Neuronal stem cell (in vitro differentiated cells): Measurements from ENCODE around the gene ARL2.
"Not testable (repeated sequence)": the region's sequence is repeated elsewhere in the genome, so short reads cannot be mapped to it uniquely, and the experiment has no call there.

ENCODE experiments used
- DNase-seq: peaks from one replicate; pipeline ENCODE4 v3.0.0-alpha.2; 2013; ENCODE audit warnings: low spot score
- H2AFZ ChIP-seq: one replicate; pipeline ENCODE4 v1.6.1; 2013; ENCODE audit warnings: mild to moderate bottlenecking, low read length, inconsistent platforms
- H2AK5ac ChIP-seq: 2 replicates; pipeline ENCODE4 v1.6.1; 2013; ENCODE audit warnings: low read depth, mild to moderate bottlenecking, inconsistent platforms, low read length, moderate library complexity, mixed read lengths
- H2BK120ac ChIP-seq: 2 replicates; pipeline ENCODE4 v1.6.1; 2013; ENCODE audit warnings: low read depth, mild to moderate bottlenecking, inconsistent platforms, low read length, moderate library complexity, mixed read lengths
- H2BK12ac ChIP-seq: one replicate; pipeline ENCODE4 v1.6.1; 2013; ENCODE audit warnings: low read length, inconsistent platforms
- H2BK15ac ChIP-seq: 2 replicates; pipeline ENCODE4 v1.6.1; 2013; ENCODE audit warnings: mild to moderate bottlenecking, low read length, inconsistent platforms, mixed read lengths
- H2BK5ac ChIP-seq: one replicate; pipeline ENCODE4 v1.6.1; 2013; ENCODE audit warnings: inconsistent platforms, mild to moderate bottlenecking, low read length, moderate library complexity
- H3K14ac ChIP-seq: one replicate; pipeline ENCODE4 v1.6.1; 2013; ENCODE audit warnings: low read length, inconsistent platforms
- H3K18ac ChIP-seq: 2 replicates; pipeline ENCODE4 v1.6.1; 2013; ENCODE audit warnings: low read length, inconsistent platforms
- H3K23ac ChIP-seq: 2 replicates; pipeline ENCODE4 v1.6.1; 2013; ENCODE audit warnings: low read depth, mild to moderate bottlenecking, mixed read lengths, low read length, inconsistent platforms; ENCODE audit not compliant: poor library complexity
- H3K27ac ChIP-seq: replicated peaks from 3 replicates; pipeline ENCODE4 v1.5.1; 2013; ENCODE audit warnings: low read length, inconsistent platforms
- H3K27me3 ChIP-seq, 3 experiments: 2 replicates each; pipeline ENCODE4 v1.6.1; 2013; ENCODE audit warnings: low read length in 3 of 3, mild to moderate bottlenecking in 2 of 3, inconsistent platforms in 1 of 3, low read depth in 1 of 3, mixed read lengths in 1 of 3, moderate library complexity in 1 of 3; ENCODE audit not compliant: control insufficient read depth in 3 of 3, insufficient read depth in 3 of 3
- H3K36me3 ChIP-seq, 2 donors: replicated peaks in 1 of 2; 2 replicates each; pipeline ENCODE4 v1.6.1; 2013; ENCODE audit warnings: low read length in 2 of 2; ENCODE audit not compliant: control insufficient read depth in 2 of 2, insufficient read depth in 2 of 2
- H3K4ac ChIP-seq: 2 replicates; pipeline ENCODE4 v1.6.1; 2013; ENCODE audit warnings: inconsistent platforms, mild to moderate bottlenecking, low read length, moderate library complexity
- H3K4me1 ChIP-seq, 2 donors: 1 replicate in 1 of 2; 2 replicates in 1 of 2; pipeline ENCODE4 v1.6.1; 2013; ENCODE audit warnings: low read length in 2 of 2, low read depth in 1 of 2; ENCODE audit not compliant: control insufficient read depth in 2 of 2, insufficient read depth in 1 of 2
- H3K4me2 ChIP-seq: one replicate; pipeline ENCODE4 v1.6.1; 2013; ENCODE audit warnings: mild to moderate bottlenecking, low read length, inconsistent platforms; ENCODE audit not compliant: insufficient read depth, poor library complexity, severe bottlenecking
- H3K4me3 ChIP-seq, 2 donors: 2 replicates each; pipeline ENCODE4 v1.5.1; 2013; ENCODE audit warnings: low read length in 2 of 2, mild to moderate bottlenecking in 2 of 2, inconsistent platforms in 1 of 2, moderate library complexity in 1 of 2
- H3K79me1 ChIP-seq: one replicate; pipeline ENCODE4 v1.6.1; 2013; ENCODE audit warnings: low read depth, mild to moderate bottlenecking, inconsistent platforms, low read length, moderate library complexity
- H3K9ac ChIP-seq: one replicate; pipeline ENCODE4 v1.6.1; 2013; ENCODE audit warnings: mild to moderate bottlenecking, low read depth, low read length, inconsistent platforms; ENCODE audit not compliant: poor library complexity
- H3K9me3 ChIP-seq, 2 donors: replicated peaks in 1 of 2; 2 replicates each; pipeline versions ENCODE3 to v1.6.1; 2013; ENCODE audit warnings: low read length in 2 of 2, mild to moderate bottlenecking in 2 of 2, inconsistent platforms in 1 of 2, low read depth in 1 of 2, mixed read lengths in 1 of 2, moderate library complexity in 1 of 2; ENCODE audit not compliant: control insufficient read depth in 2 of 2, insufficient read depth in 1 of 2
- H4K8ac ChIP-seq: one replicate; pipeline ENCODE4 v1.6.1; 2013; ENCODE audit warnings: low read depth, mild to moderate bottlenecking, inconsistent platforms, low read length, moderate library complexity
- H4K91ac ChIP-seq: one replicate; pipeline ENCODE4 v1.6.1; 2013; ENCODE audit warnings: low read length, low read depth, mild to moderate bottlenecking, inconsistent platforms; ENCODE audit not compliant: poor library complexity
- WGBS, 2 donors: extraction: QIAGEN DNeasy Blood & Tissue Kit; methylation state at CpG; one replicate each; pipeline ENCODE4 v1.1.7; 2013; ENCODE audit warnings: missing lambda C conversion rate in 2 of 2, mixed read lengths in 1 of 2; ENCODE audit not compliant: insufficient read length in 2 of 2, insufficient replicate concordance in 1 of 2; ENCODE audit errors: extremely low coverage in 2 of 2; 5-methylcytosine and 5-hydroxymethylcytosine counted together

Gene ARL2

GRCh38 chr11:64971421-64972233 lies 42.3 kb upstream of the ARL2 start, which contains the start of gene MAJIN:
Gene MAJIN, minus strand, starts transcription at chr11:64972108. Its CDS starts 12,703 bp downstream, at chr11:64959405.
- no peak within 1 kb of the TSS for H2BK5ac ChIP-seq
- H3K14ac ChIP-seq, result peak within 1 kb of the TSS; percentile 38
- peak within 1 kb of the TSS; percentile 49 for H2AFZ ChIP-seq
- no peak within 1 kb of the TSS for H4K91ac ChIP-seq
- H3K4me2 ChIP-seq, result peak within 1 kb of the TSS; percentile 37
- H3K79me1 ChIP-seq, result no peaks in the 10 kb centered on the region
- H2BK15ac ChIP-seq, result no peak within 1 kb of the TSS
- no CpG with 5 or more reads among the region's 69 CpGs for WGBS, 2 donors
- no peak within 1 kb of the TSS for H2BK120ac ChIP-seq
- no peak within 1 kb of the TSS for H3K27ac ChIP-seq
- DNase-seq, result peak; percentile 21
- no peaks in the 10 kb centered on the region for H3K36me3 ChIP-seq
- peak within 1 kb of the TSS; percentile 76 for H3K18ac ChIP-seq
- H3K9ac ChIP-seq, result no peak within 1 kb of the TSS
- H2BK12ac ChIP-seq, result no peak within 1 kb of the TSS
- H2AK5ac ChIP-seq, result peak within 1 kb of the TSS; percentile 83
- H3K4me3 ChIP-seq, result no peak within 1 kb of the TSS
- peaks cover 0 to 6% (median 5%) of the 10 kb centered on the region in 3 experiments for H3K27me3 ChIP-seq
- H3K4ac ChIP-seq, result no peak within 1 kb of the TSS
- H4K8ac ChIP-seq, result peak within 1 kb of the TSS; percentile 43
- peak within 1 kb of the TSS; percentile 55 for H3K23ac ChIP-seq
- no peaks in the 10 kb centered on the region for H3K4me1 ChIP-seq
- peaks cover 0 to 4% of the 10 kb centered on the region in 2 donors for H3K9me3 ChIP-seq

DNA sequence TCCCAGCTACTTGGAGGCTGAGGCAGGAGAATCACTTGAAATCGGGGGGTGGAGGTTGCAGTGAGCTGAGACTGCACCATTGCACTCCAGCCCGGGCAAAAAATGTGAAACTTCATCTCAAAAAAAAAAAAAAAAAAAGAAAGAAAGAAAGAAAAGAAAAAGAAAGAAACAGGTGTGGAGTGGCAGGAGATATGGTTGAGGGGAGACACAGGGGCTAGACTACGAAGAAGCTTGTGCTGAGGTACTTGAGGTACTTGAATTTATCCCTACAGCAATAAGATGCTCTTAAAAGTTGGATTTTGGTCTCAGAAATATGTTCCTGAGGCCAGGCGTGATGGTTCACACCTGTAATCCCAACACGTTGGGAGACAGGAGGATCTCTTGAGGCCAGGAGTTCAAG lies 39.8 kb upstream of the ARL2 start:
- no CpG with 5 or more reads among the region's 5 CpGs for WGBS, 2 donors
- Histone ChIP-seq H2BK5ac (no peak overlapping the region), H3K4me1 (no peaks in the 10 kb centered on the region), H2BK120ac (no peak overlapping the region), H2AFZ (no peak overlapping the region), H3K9ac (no peak overlapping the region), H4K8ac (no peak overlapping the region), H2AK5ac (no peak overlapping the region), H3K79me1 (no peaks in the 10 kb centered on the region), H4K91ac (no peak overlapping the region), H3K18ac (no peak overlapping the region), H3K14ac (no peak overlapping the region), H2BK15ac (no peak overlapping the region), H3K27me3 (peaks cover 0 to 6% (median 5%) of the 10 kb centered on the region in 3 experiments), H3K4ac (no peak overlapping the region), H3K36me3 (no peaks in the 10 kb centered on the region), H3K27ac (no peak overlapping the region), H3K4me3 (no peak overlapping the region), H2BK12ac (no peak overlapping the region), H3K23ac (no peak overlapping the region), H3K4me2 (no peak overlapping the region), H3K9me3 (peaks cover 0 to 4% of the 10 kb centered on the region in 2 donors)
- no peak for DNase-seq

DNA sequence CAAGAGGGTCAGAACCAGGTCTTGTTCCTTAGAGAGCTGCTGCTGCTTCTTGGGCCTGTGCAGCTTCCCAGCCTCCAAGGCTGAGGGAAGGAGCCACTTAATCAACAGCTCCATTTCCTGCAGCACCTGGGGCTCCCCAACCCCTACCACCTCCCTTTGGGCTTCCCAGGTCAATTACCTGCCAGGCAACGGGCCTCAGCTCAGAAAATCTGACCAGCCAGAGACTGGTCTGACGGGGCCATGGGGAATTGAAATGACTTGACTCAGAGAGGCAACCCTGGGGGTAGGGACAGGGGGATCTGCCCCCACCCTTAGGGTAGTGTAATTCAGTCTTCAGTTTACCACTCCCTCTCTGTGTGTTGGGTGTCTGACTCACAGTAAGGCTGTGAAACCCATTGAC lies 37.3 kb upstream of the ARL2 start:
- DNase-seq, result no peak
- Histone ChIP-seq H4K8ac (no peak overlapping the region), H3K4me2 (no peak overlapping the region), H2BK5ac (no peak overlapping the region), H2AFZ (no peak overlapping the region), H3K9me3 (peaks cover 0 to 4% of the 10 kb centered on the region in 2 donors), H2AK5ac (no peak overlapping the region), H3K27ac (no peak overlapping the region), H4K91ac (no peak overlapping the region), H3K14ac (no peak overlapping the region), H2BK15ac (no peak overlapping the region), H3K36me3 (no peaks in the 10 kb centered on the region), H3K4me3 (no peak overlapping the region), H2BK120ac (no peak overlapping the region), H3K79me1 (no peaks in the 10 kb centered on the region), H3K27me3 (peaks cover 0 to 5% (median 0%) of the 10 kb centered on the region in 3 experiments), H3K9ac (no peak overlapping the region), H2BK12ac (no peak overlapping the region), H3K18ac (no peak overlapping the region), H3K23ac (no peak overlapping the region), H3K4me1 (no peaks in the 10 kb centered on the region), H3K4ac (no peak overlapping the region)
- no CpG with 5 or more reads among the region's 2 CpGs for WGBS, 2 donors

DNA sequence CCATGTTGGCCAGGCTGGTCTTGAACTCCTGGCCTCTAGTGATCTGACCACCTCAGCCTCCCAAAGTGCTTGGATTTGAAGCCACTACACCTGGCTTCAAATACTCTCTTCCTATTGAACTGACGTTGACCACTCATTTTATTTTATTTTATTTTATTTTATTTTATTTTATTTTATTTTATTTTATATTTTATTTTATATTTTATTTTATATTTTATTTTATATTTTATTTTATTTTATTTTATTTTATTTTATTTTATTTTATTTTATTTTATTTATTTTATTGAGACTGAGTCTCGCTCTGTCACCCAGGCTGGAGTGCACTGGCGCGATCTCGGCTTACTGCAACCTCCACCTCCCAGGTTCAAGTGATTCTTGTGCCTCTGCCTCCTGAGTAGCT lies 30.6 kb upstream of the ARL2 start:
- H3K18ac ChIP-seq, H3K9ac ChIP-seq, H2BK120ac ChIP-seq, H3K23ac ChIP-seq, H2AK5ac ChIP-seq, H4K91ac ChIP-seq, H3K27ac ChIP-seq, H2BK5ac ChIP-seq, H3K9me3 ChIP-seq, H3K14ac ChIP-seq, H3K79me1 ChIP-seq, H3K27me3 ChIP-seq, DNase-seq, H4K8ac ChIP-seq, H2AFZ ChIP-seq, H3K4me2 ChIP-seq, H2BK12ac ChIP-seq, H3K4me3 ChIP-seq, H3K36me3 ChIP-seq, H3K4me1 ChIP-seq, H2BK15ac ChIP-seq, H3K4ac ChIP-seq: not testable (repeated sequence)
- no CpG with 5 or more reads among the region's 5 CpGs for WGBS, 2 donors
